HFF-Myc (cell line): ENCODE results near the gene RBM25.

Experiments used
- DNase-seq: peaks from one replicate; pipeline ENCODE4 v3.0.0-alpha.2; 2011; ENCODE audit warnings: low read depth; ENCODE audit errors: extremely low read depth
- H3K4me3 ChIP-seq: replicated peaks from 2 replicates; pipeline ENCODE4 v1.5.1; 2011; ENCODE audit warnings: low read depth, mild to moderate bottlenecking, control low read depth, low read length
- TF ChIP-seq, protein P1 (sequence below): IDR thresholded peaks from 2 replicates; pipeline ENCODE4 v1.5.1; 2012; ENCODE audit warnings: mild to moderate bottlenecking, low read depth, low read length, control low read depth; ENCODE audit errors: missing control alignments

RBM25 gene

DNA sequence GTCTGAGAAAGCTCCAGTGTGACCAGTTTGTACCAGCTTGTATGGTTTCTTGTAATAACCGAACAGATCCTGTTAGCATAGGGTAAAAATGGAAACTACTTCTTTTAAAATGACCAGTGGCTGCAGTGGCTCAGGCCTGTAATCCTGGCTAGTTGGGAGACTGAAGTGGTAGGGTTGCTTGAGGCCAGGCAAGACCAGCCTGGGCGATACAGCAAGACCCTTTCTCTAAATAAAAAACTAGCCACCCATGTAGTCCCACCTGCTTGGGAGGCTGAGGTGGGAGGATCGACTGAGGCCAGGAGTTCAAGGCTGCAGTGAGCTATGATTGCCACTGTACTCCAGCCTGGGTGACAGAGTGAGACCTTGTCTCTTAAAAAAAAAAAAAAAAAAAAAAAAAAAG is 85.3 kb downstream of the RBM25 start:
- TF ChIP-seq, protein P1, sequence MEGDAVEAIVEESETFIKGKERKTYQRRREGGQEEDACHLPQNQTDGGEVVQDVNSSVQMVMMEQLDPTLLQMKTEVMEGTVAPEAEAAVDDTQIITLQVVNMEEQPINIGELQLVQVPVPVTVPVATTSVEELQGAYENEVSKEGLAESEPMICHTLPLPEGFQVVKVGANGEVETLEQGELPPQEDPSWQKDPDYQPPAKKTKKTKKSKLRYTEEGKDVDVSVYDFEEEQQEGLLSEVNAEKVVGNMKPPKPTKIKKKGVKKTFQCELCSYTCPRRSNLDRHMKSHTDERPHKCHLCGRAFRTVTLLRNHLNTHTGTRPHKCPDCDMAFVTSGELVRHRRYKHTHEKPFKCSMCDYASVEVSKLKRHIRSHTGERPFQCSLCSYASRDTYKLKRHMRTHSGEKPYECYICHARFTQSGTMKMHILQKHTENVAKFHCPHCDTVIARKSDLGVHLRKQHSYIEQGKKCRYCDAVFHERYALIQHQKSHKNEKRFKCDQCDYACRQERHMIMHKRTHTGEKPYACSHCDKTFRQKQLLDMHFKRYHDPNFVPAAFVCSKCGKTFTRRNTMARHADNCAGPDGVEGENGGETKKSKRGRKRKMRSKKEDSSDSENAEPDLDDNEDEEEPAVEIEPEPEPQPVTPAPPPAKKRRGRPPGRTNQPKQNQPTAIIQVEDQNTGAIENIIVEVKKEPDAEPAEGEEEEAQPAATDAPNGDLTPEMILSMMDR = no peak
- no peak overlapping the region for H3K4me3 ChIP-seq
- no peak for DNase-seq

DNA sequence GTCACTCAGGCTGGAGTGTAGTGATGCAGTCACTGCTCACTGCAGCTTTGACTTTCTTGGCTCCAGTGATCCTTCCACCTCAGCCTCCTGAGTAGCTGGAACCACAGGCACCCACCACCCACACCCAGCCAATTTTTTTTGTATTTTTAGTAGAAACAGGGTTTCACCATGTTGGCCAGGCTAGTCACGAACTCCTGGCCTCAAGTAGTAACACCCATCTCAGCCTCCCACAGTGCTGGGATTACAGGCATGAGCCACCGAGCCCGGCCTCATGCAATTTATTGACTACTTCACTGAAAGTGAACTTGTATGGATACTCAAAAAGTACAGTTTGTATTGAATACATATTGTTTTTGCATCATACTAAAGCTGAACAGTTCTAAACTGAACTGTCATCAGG is 87.0 kb downstream of the RBM25 start:
- TF ChIP-seq, protein P1 = no peak
- no peak overlapping the region for H3K4me3 ChIP-seq
- no peak for DNase-seq

DNA sequence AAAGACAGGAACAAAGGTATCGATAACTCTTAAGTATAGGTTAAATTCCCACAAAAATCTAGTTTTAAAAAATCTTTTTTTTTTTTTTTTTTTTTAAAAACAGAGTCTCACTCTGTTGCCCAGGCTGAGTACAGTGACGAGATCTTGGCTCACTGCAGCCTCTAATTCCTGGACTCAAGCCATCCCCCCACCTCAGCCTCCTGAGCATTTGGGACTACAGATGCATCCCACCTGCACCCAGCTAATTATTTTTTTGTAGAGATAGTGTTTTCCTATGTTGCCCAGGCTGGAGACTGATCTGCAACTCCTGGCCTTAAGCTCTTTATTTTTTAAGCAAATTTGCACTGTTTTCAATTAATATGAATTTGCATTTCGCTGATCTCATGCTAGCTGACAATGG is 87.8 kb downstream of the RBM25 start:
- no peak overlapping the region for H3K4me3 ChIP-seq
- no peak for DNase-seq
- TF ChIP-seq, protein P1 = no peak

DNA sequence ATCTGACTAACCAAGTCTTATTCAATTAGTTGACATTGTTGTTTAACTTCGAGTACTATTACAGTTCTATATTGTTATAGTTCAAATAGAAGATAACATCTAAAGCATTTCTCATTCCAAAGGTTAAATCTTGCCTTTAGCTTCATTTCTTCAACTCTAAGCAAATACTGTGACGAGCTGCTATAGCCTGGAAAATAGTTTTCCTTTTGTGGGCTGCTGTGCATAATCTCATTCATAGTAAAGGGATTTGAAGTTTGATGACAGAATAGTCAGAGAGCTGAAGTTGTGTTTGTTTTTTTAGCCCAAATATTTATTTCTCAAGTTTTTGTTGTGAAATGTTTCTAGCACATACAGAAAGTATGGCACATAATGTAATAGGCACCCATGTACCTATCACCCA is 91.4 kb downstream of the RBM25 start:
- DNase-seq = no peak
- TF ChIP-seq, protein P1 = no peak

DNA sequence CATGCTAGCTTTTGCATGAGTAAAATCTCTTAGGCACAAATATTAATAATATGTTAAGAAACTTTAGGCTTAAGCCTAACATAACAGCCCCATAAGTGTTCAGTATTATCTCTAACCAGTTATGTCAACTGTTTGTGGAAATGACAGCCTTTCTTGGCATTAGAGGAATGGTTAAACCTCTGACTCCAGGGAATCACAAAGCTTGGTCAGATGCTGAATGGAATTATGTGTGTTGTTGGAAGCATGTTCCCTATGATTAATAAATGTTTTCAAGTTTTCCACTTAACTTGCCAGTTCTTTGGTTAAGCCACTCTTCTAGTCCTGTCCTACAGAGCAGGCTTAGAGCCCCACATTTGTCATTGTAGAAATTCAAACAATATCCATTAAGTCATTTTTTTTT is 94.9 kb downstream of the RBM25 start:
- TF ChIP-seq, protein P1 = no peak
- H3K4me3 ChIP-seq = no peak overlapping the region
- no peak for DNase-seq

More for the DNA sequence above, 91.4 kb downstream of the RBM25 start:
- no peak overlapping the region for H3K4me3 ChIP-seq

DNA sequence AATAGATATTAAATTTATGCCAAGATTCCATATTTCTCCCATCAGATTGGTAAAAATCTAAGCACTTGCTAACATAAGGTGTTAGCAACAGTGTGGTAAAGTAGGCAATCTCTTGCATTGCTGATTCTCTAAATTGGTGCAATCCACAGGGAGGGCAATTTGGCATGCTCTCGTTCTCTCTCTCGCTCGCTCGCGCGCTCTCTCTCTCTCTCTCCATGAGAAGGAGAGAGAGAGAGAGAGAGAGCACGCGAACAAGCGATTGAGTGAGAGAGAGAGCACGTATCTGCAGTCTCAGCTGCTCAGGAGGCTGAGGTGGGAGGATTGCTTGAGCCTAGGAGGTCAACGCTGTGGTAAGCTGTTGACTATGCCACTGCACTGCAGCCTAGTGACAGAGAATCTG is 103.9 kb downstream of the RBM25 start:
- no peak for DNase-seq
- TF ChIP-seq, protein P1 = no peak
- H3K4me3 ChIP-seq = no peak overlapping the region

DNA sequence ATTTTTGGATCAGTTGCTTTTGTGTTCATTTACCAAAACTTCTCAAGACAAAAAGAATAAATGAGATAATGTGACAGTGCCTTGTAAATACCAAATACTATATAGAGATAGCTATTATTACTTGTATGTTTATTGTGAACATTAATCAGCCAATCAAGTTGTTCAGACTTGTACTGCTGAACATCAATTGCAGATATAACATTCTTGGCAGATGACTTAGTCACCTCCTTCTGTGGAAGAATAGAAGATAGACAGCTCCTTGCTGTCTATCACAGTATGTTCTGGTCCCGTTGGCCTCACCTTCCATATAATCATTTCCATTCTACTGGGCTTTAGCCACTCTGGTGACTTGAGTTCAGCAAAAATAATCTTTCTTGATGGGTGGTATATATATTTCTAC is 108.1 kb downstream of the RBM25 start:
- TF ChIP-seq, protein P1 = no peak
- no peak for DNase-seq
- no peak overlapping the region for H3K4me3 ChIP-seq
